T-helper 1 cell (primary cell): Measurements from ENCODE around the gene COPG1.
A peak's percentile ranks its signal among the peaks of the same experiment; 100 is the strongest.

Experiments
- DNase-seq, 5 donors: peaks; one replicate each; pipeline ENCODE4 v3.0.0-alpha.2; 2012 to 2020

COPG1 gene

DNA sequence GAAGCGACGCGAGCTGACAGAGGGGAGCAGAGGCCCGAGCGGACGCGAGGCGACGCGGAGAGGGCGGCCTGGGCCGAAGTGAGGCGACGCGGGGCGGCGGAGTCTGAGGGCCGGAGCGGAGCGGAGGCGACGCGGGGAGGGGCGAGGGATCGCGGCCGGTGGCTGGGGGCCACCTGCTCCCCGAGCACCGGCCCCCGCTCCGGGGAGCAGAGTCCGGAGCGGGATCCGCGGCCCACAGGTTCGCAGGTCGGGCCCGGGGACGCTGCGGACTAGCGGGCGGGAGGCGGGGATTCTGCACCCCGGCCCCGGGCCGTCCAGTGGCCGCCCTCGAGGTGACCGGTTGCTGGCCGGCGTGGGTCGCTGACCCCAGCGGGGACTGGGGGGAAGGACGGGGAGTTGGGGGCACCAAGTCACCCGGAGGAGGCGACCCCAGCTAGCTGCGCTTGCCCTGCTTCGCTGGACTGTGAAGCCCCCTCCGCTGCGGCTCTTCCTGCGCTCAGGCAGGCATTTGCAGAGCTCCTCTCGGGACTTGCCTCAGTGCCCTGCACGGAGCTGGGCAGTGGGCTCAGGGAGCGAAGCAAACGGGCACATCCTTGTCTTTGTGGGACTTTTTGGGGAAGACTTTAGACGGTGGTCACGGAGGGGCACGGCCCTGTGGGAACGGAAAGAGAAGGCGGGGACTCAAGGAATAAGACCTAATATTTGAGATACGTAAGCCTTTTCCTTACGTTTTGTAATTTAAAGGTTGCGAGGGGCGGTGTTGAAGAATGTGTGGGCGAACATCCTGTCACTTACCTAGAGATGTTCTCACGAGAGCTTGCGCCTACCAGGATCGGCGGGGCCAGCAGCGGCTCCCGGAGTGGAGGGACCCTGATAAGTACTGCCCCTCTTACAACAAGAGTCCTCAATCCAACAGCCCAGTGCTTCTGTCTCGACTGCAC, 29.8 kb downstream of the COPG1 start:
- peak in 4 of 5 donors; percentile 14 to 64 (median 31) for DNase-seq

DNA sequence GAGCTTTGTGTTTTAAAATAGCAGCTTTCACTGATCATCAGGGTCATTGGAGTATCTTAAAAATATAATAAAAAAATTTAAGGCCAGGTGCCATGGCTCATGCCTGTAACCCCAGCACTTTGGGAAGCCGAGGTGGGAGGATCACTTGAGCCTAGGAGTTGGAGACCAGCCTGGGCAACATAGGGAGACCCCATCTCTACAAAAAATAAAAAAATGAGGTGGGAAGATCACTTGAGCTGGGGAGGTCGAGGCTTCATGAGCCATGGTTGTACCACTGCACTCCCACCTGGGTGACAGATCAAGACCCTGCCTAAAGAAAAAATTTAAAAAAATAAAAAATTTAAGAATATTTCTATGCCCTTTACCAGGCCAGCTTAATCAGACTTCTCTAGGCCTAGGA, 30.8 kb downstream of the COPG1 start:
- DNase-seq, result no peak

DNA sequence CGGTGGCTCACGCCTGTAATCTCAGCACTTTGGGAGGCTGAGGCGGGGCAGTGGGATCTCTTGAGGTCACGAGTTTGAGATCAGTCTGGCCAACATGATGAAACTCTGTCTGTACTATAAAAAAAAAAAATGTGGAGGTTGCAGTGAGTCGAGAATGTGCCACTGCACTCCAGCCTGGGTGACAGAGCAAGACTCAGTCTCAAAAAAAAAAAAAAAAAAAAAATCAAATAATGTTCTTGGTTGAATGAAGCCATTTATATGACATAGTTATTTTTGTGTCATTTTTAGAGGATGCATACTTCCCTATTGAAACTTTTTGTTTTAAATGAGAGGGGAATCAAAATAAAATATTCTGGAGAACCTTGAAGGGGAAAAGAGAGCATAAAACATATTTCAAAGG, 32.3 kb downstream of the COPG1 start:
- no peak for DNase-seq

GRCh38 chr3:129282727-129283327, 33.4 kb downstream of the COPG1 start:
- peak in 1 of 5 donors; percentile 69 for DNase-seq

- DNase-seq, result no peak
Observed at GRCh38 chr3:129286081-129286480, 36.7 kb downstream of the COPG1 start.

- no peak for DNase-seq
Observed at GRCh38 chr3:129288446-129288845, 39.0 kb downstream of the COPG1 start.

- DNase-seq, result no peak
Observed at GRCh38 chr3:129289201-129289921, 40.0 kb downstream of the COPG1 start.

DNA sequence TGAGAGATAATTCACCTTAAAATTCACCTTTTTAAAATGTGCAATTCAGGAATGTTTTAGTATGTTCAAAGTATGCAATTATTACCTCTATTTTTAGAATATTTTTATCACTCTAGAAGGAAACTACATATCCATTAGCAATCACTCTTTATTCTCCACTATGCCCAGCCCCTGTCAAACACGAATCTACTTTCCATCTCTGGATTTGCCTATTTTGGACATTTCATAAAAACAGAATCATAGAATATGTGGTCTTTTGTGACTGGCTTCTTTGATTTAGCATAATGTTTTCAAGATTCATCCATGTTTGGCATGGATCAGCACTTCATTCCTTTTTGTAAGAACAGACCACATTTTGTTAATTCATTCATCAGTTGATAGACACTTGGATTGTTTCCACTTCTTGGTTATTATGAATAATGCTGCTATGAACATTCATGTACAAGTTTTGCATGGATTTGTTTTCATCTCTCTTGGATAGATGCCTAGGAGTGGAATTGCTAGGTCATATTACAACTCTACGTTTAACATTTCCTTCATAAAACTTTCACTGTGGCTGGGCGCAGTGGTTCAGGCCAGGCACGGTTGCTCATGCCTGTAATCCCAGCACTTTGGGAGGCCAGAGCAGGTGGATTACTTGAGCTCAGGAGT, 42.0 kb downstream of the COPG1 start:
- DNase-seq, result no peak

DNA sequence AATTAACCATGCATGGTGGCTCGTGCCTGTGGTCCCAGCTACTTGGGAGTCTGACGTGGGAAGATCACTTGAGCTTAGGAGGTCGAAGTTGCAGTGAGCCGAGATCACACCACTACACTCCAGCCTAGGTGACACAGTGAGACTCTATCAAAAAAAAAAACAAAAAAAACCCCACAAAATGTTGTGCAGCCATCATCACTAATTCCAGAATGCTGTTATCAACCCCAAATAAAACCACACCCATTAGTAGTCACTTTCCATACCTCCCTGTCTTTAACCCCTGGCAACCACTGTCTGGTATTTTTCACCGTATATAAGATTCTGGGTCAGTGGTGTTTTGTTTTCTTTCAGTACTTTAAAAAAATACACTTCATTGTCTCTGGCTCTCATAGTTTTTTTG, 45.9 kb downstream of the COPG1 start:
- no peak for DNase-seq

DNA sequence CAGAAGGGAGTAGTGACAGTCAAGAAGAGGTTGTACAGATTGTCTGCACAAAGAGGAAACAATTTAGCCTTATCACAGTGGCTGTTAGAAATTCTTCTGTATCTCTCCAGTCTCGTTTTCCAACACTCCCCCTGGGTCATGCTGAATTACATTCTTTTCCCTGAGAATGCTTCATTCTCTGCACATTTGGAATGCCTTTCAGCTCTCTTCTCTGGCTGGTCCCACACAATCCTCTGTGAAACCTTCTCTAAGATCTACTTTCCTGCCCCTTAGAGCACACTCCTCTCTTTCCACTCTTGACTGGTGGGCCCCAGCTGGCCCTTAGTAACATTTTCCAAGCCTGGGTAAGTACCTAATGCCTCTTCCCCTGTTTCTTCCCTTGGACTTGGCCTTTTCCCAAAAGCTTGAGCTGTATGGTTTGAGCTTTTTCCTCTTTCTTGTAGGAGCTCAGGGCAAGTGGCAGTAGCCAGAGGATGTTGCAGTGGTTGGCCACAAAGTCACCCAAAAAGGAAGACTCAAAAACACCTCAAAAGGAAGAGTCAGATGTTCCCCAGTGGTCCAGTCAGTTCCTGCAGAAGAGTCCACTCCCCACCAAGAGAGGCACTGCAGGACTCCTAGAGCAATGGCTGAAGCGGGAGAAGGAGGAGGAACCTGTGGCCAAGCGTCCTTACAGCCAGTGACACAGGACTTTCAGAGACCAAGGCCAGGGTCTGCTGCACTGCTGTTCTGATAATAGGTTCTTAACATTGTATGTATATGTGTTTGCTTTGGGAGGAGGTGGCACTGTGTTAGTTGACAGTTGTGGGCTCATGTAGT, 54.9 kb downstream of the COPG1 start:
- DNase-seq, result no peak

DNA sequence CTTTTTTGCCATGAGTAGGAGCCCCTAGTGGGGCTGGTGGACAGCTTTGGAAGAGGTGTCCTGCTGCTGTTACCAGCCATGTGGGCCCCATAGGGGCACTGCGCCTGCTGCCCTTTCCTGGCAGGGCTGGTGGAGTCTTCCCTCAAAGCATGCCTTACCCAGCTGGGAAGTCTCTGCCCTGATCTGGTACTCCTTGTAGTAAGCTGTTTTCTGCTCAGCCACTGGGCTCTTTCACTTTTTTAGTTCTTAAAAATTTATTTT, 55.5 kb downstream of the COPG1 start:
- no peak for DNase-seq

DNA sequence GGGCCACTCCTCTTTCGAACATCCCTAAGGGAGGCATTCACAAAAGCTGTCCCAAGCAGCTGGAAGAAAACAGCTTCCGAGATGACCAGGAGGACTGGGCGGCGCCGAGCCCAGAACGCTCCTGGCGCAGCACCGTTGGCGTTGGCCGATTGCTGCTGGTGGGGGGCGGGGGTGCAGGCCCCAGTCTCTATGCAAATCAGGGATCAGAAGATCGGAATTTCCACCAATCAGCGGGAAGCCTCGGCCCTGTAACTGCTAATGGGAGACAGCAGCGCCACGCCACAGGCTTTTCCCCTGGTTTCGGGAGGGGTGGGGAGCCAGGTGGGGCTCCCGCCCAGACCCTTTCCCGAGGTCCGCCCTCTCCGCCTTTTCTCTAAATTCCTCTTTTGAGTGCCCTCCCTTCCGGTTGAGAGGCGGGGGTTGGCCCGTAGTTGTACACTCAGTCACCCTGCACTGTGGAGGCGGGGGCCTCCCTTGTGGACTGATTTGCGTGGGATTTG, 56.2 kb downstream of the COPG1 start:
- DNase-seq, result no peak

GRCh38 chr3:129308636-129309035, 59.2 kb downstream of the COPG1 start:
- DNase-seq, result no peak

DNA sequence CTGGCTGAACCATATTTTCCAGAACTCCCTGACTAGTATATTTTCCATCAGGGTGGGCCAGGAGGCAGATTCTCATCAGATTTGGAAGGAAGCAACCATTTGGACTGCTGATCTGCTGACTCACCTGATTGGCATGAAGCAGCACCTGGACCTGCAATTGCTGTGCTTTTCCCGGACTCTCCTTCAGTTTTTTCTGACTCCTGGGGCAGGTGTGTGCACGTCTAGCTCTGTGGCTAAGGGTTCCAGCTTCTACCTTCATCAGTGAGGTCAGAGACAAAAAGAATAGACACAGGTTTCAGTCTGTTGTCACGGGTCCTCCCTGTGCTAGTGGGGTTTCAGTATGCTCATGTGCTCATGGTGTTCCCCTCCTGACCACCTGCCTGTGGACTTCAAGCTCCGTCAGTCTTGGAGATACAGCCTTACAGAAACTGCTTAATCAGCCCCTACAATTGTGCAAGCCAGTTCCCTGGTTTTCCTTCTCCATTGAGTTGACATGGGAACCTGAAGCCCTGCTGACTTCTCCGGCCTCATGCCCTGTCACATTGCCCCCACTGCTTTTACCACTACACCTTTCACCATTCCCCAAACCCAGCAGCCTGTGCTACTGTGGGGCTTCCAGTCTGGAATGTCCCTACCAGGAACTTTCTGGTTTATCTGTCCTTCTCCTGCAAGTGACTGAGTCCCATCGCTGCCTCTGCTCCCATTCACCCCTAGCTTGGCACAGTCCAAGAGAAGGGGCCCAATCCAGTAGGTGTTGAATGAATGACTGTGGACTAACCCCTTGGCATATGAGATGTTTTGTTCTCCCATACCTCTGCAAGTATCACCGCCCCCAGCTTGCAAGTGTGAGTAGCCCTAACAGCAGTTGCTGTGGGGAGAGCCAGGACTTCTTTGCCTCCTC, 61.0 kb downstream of the COPG1 start:
- no peak for DNase-seq

- DNase-seq, result no peak
Observed at GRCh38 chr3:129311054-129311902, 61.9 kb downstream of the COPG1 start.

- DNase-seq, result peak in 1 of 5 donors; percentile 28
Observed at GRCh38 chr3:129312021-129312639, 62.7 kb downstream of the COPG1 start.

DNA sequence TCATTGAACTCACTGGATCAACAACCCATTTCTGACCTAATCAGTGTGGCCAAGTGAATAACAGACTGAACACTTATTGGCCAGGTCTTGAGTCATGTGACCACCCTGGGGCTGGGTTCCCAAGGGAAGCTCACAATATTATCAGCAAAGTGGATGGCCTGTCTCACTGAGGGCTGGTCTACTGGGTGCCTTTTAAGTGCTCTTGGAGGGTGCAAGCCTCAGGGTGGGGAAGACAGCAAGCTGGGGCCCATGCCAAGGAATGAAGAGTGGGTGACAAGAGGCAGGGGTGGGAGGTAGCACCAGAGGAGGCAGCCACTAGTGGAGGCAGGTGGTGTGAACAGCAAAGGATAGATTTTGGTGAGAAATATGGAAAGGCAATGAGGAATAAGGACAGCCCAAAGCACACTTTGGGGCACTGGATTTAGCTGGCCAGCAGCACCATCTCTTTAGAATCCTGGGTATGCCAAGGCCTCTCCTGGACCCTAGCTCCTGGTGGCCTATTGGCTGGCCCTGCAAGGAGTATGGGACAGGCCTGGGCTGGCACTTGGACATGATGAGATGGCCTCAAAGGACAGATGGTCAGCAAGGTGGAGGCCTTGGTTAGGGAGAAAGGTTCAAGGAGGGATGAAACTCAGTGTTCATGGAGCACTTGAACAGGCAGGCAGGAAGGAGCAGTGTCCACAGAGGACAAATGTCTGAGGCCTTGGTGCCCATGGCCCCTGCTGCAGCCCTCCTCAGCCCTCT, 63.4 kb downstream of the COPG1 start:
- no peak for DNase-seq

- no peak for DNase-seq
Observed at GRCh38 chr3:129313415-129313664, 63.9 kb downstream of the COPG1 start.
